ENCODE results near the gene DCUN1D4.
"Not testable (repeated sequence)": the region's sequence is repeated elsewhere in the genome, so short reads cannot be mapped to it uniquely, and the experiment has no call there.

DCUN1D4 gene

GRCh38 chr4:51874551-51874950 is 31.6 kb downstream of the DCUN1D4 start:
- Histone ChIP-seq H4K20me1 (peaks cover 0 to 9% (median 0%) of the 10 kb centered on the region in 11 experiments; a peak in 2 of 22 replicates), H3K9me3 (replicated peaks in 1 of 11) (peaks cover 0 to 7% (median 6%) of the 10 kb centered on the region in 11 experiments; a peak in 9 of 22 replicates), H3K27ac (no peak overlapping the region), H3K27me3 (no peaks in the 10 kb centered on the region), H3K9ac (no peak overlapping the region), H3K4me2 (no peak overlapping the region), H3K4me3 (no peak overlapping the region), H3K4me1 (0 out of 20 replicates have a peak, but pooled peaks cover 0 to 3% (median 0%) of the 10 kb centered on the region in 10 experiments), H3K36me3 (peaks cover 76 to 96% (median 88%) of the 10 kb centered on the region in 11 experiments)
- no peak for TF ChIP-seq Cebpa-rat (IDR thresholded peaks at IDR 0.05)

GRCh38 chr4:51878431-51878830 is 35.5 kb downstream of the DCUN1D4 start:
- Histone ChIP-seq H3K27ac (no peak overlapping the region), H3K4me1 (0 out of 20 replicates have a peak, but pooled peaks cover 0 to 3% (median 0%) of the 10 kb centered on the region in 10 experiments), H3K4me2 (no peak overlapping the region), H3K36me3 (peaks cover 76 to 99% (median 93%) of the 10 kb centered on the region in 11 experiments), H3K4me3 (no peak overlapping the region), H3K27me3 (no peaks in the 10 kb centered on the region), H4K20me1 (no peaks in the 10 kb centered on the region; a peak in 1 of 22 replicates), H3K9ac (no peak overlapping the region), H3K9me3 (replicated peaks in 1 of 11) (peaks cover 0 to 7% (median 6%) of the 10 kb centered on the region in 11 experiments; a peak in 9 of 22 replicates)
- TF ChIP-seq Cebpa-rat (IDR thresholded peaks at IDR 0.05): no peak

GRCh38 chr4:51880016-51880915 is 37.3 kb downstream of the DCUN1D4 start:
- 0 out of 20 replicates have a peak, but pooled peaks cover 0 to 3% (median 0%) of the 10 kb centered on the region in 10 experiments for H3K4me1 ChIP-seq
- no peak overlapping the region for H3K27ac ChIP-seq
- H4K20me1 ChIP-seq: no peaks in the 10 kb centered on the region; a peak in 1 of 22 replicates
- H3K27me3 ChIP-seq: no peaks in the 10 kb centered on the region
- H3K9me3 ChIP-seq (replicated peaks in 1 of 11): peaks cover 0 to 7% (median 6%) of the 10 kb centered on the region in 11 experiments; a peak in 9 of 22 replicates
- TF ChIP-seq Cebpa-rat (IDR thresholded peaks at IDR 0.05): no peak
- H3K4me3 ChIP-seq: no peak overlapping the region
- H3K9ac ChIP-seq: no peak overlapping the region
- H3K4me2 ChIP-seq: no peak overlapping the region
- H3K36me3 ChIP-seq: peaks cover 68 to 97% (median 88%) of the 10 kb centered on the region in 11 experiments

GRCh38 chr4:51884055-51884454 is 41.1 kb downstream of the DCUN1D4 start:
- H3K36me3 ChIP-seq: peaks cover 70 to 96% (median 85%) of the 10 kb centered on the region in 11 experiments
- H4K20me1 ChIP-seq: no peaks in the 10 kb centered on the region; a peak in 1 of 22 replicates
- no peak overlapping the region for H3K4me3 ChIP-seq
- H3K9ac ChIP-seq: no peak overlapping the region
- H3K27me3 ChIP-seq: no peaks in the 10 kb centered on the region
- TF ChIP-seq Cebpa-rat (IDR thresholded peaks at IDR 0.05): no peak
- no peak overlapping the region for H3K27ac ChIP-seq
- H3K4me2 ChIP-seq: no peak overlapping the region
- no peaks in the 10 kb centered on the region for H3K4me1 ChIP-seq
- no peaks in the 10 kb centered on the region for H3K9me3 ChIP-seq (replicated peaks in 1 of 11)

GRCh38 chr4:51884606-51885005 is 41.7 kb downstream of the DCUN1D4 start:
- no peaks in the 10 kb centered on the region for H3K27me3 ChIP-seq
- no peaks in the 10 kb centered on the region; a peak in 1 of 22 replicates for H4K20me1 ChIP-seq
- no peaks in the 10 kb centered on the region for H3K9me3 ChIP-seq (replicated peaks in 1 of 11)
- TF ChIP-seq Cebpa-rat (IDR thresholded peaks at IDR 0.05): no peak
- H3K9ac ChIP-seq: no peak overlapping the region
- H3K4me2 ChIP-seq: no peak overlapping the region
- no peaks in the 10 kb centered on the region for H3K4me1 ChIP-seq
- no peak overlapping the region for H3K4me3 ChIP-seq
- peaks cover 66 to 96% (median 84%) of the 10 kb centered on the region in 11 experiments for H3K36me3 ChIP-seq
- H3K27ac ChIP-seq: no peak overlapping the region

- Histone ChIP-seq H3K27me3 (no peaks in the 10 kb centered on the region), H3K4me3 (no peak overlapping the region), H3K4me1 (no peaks in the 10 kb centered on the region), H3K9me3 (replicated peaks in 1 of 11) (no peaks in the 10 kb centered on the region), H3K36me3 (peaks cover 64 to 96% (median 84%) of the 10 kb centered on the region in 11 experiments), H4K20me1 (no peaks in the 10 kb centered on the region; a peak in 1 of 22 replicates), H3K9ac (no peak overlapping the region), H3K27ac (no peak overlapping the region), H3K4me2 (no peak overlapping the region)
- no peak for TF ChIP-seq Cebpa-rat (IDR thresholded peaks at IDR 0.05)
Measured at GRCh38 chr4:51885363-51885762, 42.4 kb downstream of the DCUN1D4 start.

- no peak overlapping the region for H3K27ac ChIP-seq
- peaks cover 0 to 19% (median 7%) of the 10 kb centered on the region in 10 experiments; a peak in 7 of 20 replicates for H3K4me1 ChIP-seq
- H3K27me3 ChIP-seq: no peaks in the 10 kb centered on the region
- no peaks in the 10 kb centered on the region for H3K9me3 ChIP-seq (replicated peaks in 1 of 11)
- H3K4me2 ChIP-seq: no peak overlapping the region
- no peak overlapping the region for H3K4me3 ChIP-seq
- H3K36me3 ChIP-seq: peaks cover 61 to 85% (median 80%) of the 10 kb centered on the region in 11 experiments
- no peak overlapping the region for H3K9ac ChIP-seq
- TF ChIP-seq Cebpa-rat (IDR thresholded peaks at IDR 0.05): no peak
- H4K20me1 ChIP-seq: no peaks in the 10 kb centered on the region; a peak in 1 of 22 replicates
Measured at GRCh38 chr4:51890760-51891159, 47.8 kb downstream of the DCUN1D4 start.

- H3K27ac ChIP-seq; H3K9me3 ChIP-seq (replicated peaks in 1 of 11); H3K4me3 ChIP-seq; H3K27me3 ChIP-seq; H4K20me1 ChIP-seq; H3K9ac ChIP-seq: not testable (repeated sequence)
- Histone ChIP-seq H3K36me3 (peaks cover 51 to 83% (median 73%) of the 10 kb centered on the region in 11 experiments), H3K4me2 (peak overlapping the region in 1 of 11 experiments; percentile 13; a peak in 2 of 22 replicates), H3K4me1 (peaks cover 0 to 24% (median 10%) of the 10 kb centered on the region in 10 experiments; a peak in 10 of 20 replicates)
Measured at GRCh38 chr4:51893402-51893801, 50.4 kb downstream of the DCUN1D4 start.

GRCh38 chr4:51894059-51894645 is 51.2 kb downstream of the DCUN1D4 start:
- peaks cover 1 to 30% (median 12%) of the 10 kb centered on the region in 10 experiments; a peak in 15 of 20 replicates for H3K4me1 ChIP-seq
- H4K20me1 ChIP-seq: peaks cover 0 to 7% (median 0%) of the 10 kb centered on the region in 11 experiments; a peak in 1 of 22 replicates
- H3K27me3 ChIP-seq: no peaks in the 10 kb centered on the region
- no peak overlapping the region; a peak in 2 of 22 replicates for H3K27ac ChIP-seq
- H3K9me3 ChIP-seq (replicated peaks in 1 of 11): no peaks in the 10 kb centered on the region
- peaks cover 43 to 78% (median 67%) of the 10 kb centered on the region in 11 experiments for H3K36me3 ChIP-seq
- H3K4me2 ChIP-seq: no peak overlapping the region
- H3K9ac ChIP-seq: no peak overlapping the region
- TF ChIP-seq Cebpa-rat (IDR thresholded peaks at IDR 0.05): no peak
- H3K4me3 ChIP-seq: no peak overlapping the region

Measured in BLaER1 treated with 17β-estradiol and CSF1 and Interleukin-3, amounts not matched to agents 10 nM and 100 nM (cell line).